Adipocyte (in vitro differentiated cells): Measurements from ENCODE around the gene ZFYVE16.
"Not testable (repeated sequence)": the region's sequence is repeated elsewhere in the genome, so short reads cannot be mapped to it uniquely, and the experiment has no call there.

ENCODE experiments used
- DNase-seq: peaks from one replicate; pipeline ENCODE4 v3.0.0-alpha.2; 2015; ENCODE audit warnings: low read depth
- H3K27me3 ChIP-seq: replicated peaks from 2 replicates; pipeline ENCODE4 v1.7.0; 2013; ENCODE audit warnings: mild to moderate bottlenecking, low read length, moderate library complexity; ENCODE audit not compliant: control insufficient read depth, insufficient read depth
- H3K36me3 ChIP-seq: 2 replicates; pipeline ENCODE4 v1.7.0; 2013; ENCODE audit warnings: low read length, mild to moderate bottlenecking, moderate library complexity; ENCODE audit not compliant: control insufficient read depth, insufficient read depth, severe bottlenecking
- H3K4me1 ChIP-seq: 2 replicates; pipeline ENCODE4 v1.7.0; 2013; ENCODE audit warnings: mild to moderate bottlenecking, low read length, moderate library complexity; ENCODE audit not compliant: control insufficient read depth, insufficient read depth
- H3K4me3 ChIP-seq: 2 replicates; pipeline ENCODE4 v1.7.0; 2013; ENCODE audit warnings: mild to moderate bottlenecking, low read length, moderate library complexity
- H3K9ac ChIP-seq: 2 replicates; pipeline ENCODE4 v1.7.0; 2013; ENCODE audit warnings: mild to moderate bottlenecking, low read length, moderate library complexity
- H3K9me3 ChIP-seq: 2 replicates; pipeline ENCODE4 v1.7.0; 2013; ENCODE audit warnings: mild to moderate bottlenecking, low read length, moderate library complexity; ENCODE audit not compliant: control insufficient read depth

ZFYVE16 gene

DNA sequence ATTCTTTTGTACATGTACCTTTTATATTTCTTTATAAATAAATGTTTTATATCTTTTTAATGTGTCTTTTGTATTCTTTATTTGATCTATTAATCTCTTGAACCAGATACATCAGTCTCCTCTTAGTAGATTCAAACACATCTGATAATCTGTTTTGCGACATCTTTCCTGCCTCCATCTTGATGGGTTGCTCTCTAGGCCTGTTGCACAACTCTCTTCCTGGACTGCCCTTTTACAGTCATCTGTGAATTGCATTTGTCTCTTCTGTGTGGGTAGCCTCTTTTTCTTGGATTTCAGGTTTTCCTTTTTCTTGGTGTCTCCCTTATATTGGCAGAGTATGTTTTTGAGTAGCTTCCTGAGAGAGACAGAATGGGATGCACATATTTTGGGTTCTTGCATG, 6.2 kb downstream of the ZFYVE16 start:
- Histone ChIP-seq H3K4me3 (no peak overlapping the region), H3K36me3 (no peaks in the 10 kb centered on the region), H3K4me1 (peaks cover 18% of the 10 kb centered on the region), H3K9ac (no peak overlapping the region), H3K9me3 (no peaks in the 10 kb centered on the region), H3K27me3 (no peaks in the 10 kb centered on the region)
- DNase-seq: peak; percentile 10

DNA sequence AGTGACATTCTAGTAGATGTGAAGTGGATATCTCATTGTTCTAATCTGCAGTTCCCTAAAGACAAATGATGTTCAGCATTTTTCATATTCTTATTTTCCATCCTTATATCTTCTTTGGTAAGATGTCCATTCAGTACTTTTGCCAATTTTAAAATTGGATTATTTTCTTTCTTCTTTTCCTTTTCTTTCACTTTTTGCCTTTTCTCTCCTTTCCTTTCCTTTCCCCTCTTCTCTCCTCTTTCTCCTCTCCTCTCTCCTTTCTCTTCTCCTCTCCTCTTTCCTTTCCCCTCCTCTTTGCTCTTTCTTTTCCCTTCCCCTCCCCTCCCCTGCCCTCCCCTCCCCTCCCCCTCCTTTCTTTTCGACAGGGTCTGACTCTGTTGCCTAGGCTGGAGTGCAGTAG, 10.1 kb downstream of the ZFYVE16 start:
- H3K36me3 ChIP-seq: no peaks in the 10 kb centered on the region
- no peak overlapping the region for H3K4me3 ChIP-seq
- no peaks in the 10 kb centered on the region for H3K27me3 ChIP-seq
- H3K4me1 ChIP-seq: peaks cover 6% of the 10 kb centered on the region
- no peak overlapping the region for H3K9ac ChIP-seq
- no peaks in the 10 kb centered on the region for H3K9me3 ChIP-seq
- DNase-seq: no peak

DNA sequence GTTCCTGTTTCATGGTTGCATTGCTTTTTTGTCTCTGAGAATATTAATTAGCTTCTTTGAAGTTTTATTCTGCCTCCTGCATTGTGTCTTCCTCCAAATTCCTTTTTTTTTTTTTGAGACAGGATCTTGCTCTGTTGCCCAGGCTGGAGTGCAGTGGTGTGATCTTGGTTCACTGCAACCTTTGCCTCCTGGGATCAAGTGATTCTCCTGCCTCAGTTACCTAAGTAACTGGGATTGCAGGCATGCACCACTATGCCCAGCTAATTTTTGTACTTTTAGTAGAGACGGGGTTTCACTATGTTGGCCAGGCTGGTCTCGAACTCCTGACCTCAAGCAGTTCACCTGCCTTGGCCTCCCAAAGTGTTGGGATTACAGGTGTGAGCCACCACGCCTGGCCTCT, 16.5 kb downstream of the ZFYVE16 start:
- H3K4me3 ChIP-seq, H3K27me3 ChIP-seq, H3K4me1 ChIP-seq, H3K9ac ChIP-seq, DNase-seq, H3K36me3 ChIP-seq, H3K9me3 ChIP-seq: not testable (repeated sequence)

GRCh38 chr5:80435476-80435875, 27.6 kb downstream of the ZFYVE16 start:
- H3K4me1 ChIP-seq: no peaks in the 10 kb centered on the region
- no peak overlapping the region for H3K4me3 ChIP-seq
- no peaks in the 10 kb centered on the region for H3K27me3 ChIP-seq
- peaks cover 45% of the 10 kb centered on the region for H3K36me3 ChIP-seq
- no peak overlapping the region for H3K9ac ChIP-seq
- no peak for DNase-seq
- no peaks in the 10 kb centered on the region for H3K9me3 ChIP-seq

- Histone ChIP-seq H3K9ac (no peak overlapping the region), H3K4me1 (no peaks in the 10 kb centered on the region), H3K4me3 (no peak overlapping the region), H3K36me3 (peaks cover 62% of the 10 kb centered on the region), H3K9me3 (no peaks in the 10 kb centered on the region), H3K27me3 (no peaks in the 10 kb centered on the region)
- no peak for DNase-seq
Observed at GRCh38 chr5:80437326-80437725, 29.5 kb downstream of the ZFYVE16 start.

- H3K4me1 ChIP-seq: no peaks in the 10 kb centered on the region
- H3K9me3 ChIP-seq: no peaks in the 10 kb centered on the region
- no peak overlapping the region for H3K9ac ChIP-seq
- no peak overlapping the region for H3K4me3 ChIP-seq
- H3K27me3 ChIP-seq: no peaks in the 10 kb centered on the region
- DNase-seq: no peak
- peaks cover 71% of the 10 kb centered on the region for H3K36me3 ChIP-seq
Observed at GRCh38 chr5:80438739-80439138, 30.9 kb downstream of the ZFYVE16 start.

DNA sequence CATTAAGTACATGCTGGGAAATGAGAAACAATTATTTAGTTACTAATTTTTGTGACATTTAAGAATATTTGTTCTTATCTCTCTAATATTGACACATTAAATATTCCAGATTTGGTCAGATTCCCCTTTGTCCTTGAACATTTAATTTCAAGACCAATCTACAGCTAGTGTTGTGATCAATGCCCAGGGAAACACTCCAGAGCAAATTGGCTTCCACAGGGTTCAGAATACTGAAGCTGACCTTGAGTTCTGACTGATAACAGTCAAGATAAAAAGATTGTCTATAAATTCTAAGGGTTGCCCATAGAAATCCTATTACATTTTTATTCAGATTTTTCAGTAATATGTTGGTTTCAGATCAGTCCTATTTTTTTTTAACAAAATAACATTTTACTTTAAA, 31.3 kb downstream of the ZFYVE16 start:
- no peaks in the 10 kb centered on the region for H3K9me3 ChIP-seq
- DNase-seq: no peak
- H3K4me1 ChIP-seq: no peaks in the 10 kb centered on the region
- no peak overlapping the region for H3K4me3 ChIP-seq
- H3K27me3 ChIP-seq: no peaks in the 10 kb centered on the region
- peaks cover 74% of the 10 kb centered on the region for H3K36me3 ChIP-seq
- no peak overlapping the region for H3K9ac ChIP-seq

DNA sequence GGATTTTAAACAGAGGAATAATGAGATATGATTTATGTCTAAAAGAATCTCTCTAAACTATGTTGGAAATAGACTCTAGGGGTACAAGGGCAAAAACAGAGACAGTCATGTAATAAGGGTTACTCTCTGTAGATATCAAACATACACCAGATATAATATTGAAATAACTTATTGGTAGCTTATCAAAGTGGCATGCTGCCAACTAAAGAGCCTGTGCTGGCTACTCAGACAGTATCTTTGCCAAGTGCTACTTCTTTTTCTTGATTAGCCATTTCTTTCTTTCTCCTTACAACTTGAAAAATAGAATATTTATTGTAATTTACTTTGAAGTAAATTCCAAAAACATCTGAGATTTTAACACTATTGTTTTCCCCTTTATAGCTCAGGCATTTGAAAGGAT, 34.9 kb downstream of the ZFYVE16 start:
- Histone ChIP-seq H3K27me3 (no peaks in the 10 kb centered on the region), H3K9me3 (no peaks in the 10 kb centered on the region), H3K9ac (no peak overlapping the region), H3K4me3 (no peak overlapping the region), H3K36me3 (peaks cover 71% of the 10 kb centered on the region), H3K4me1 (no peaks in the 10 kb centered on the region)
- DNase-seq: no peak

DNA sequence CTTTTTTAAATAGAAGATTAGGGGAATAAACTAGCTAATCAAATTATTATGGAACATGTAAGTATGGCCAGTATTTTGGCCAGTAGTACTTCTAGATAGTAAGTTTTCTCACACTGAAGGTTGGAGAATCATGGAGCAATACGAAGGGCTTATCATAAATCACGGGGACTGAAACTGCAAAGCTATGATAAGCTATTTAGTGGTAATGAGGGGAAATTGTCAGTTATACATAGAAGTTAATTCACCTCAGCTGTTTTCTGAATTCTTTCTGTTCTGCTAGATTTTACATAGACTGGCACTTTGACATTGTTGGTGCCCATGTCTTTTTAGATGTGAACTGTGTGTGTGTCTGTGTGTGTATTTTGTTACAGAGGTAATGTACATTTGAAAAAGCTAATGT, 45.5 kb downstream of the ZFYVE16 start:
- Histone ChIP-seq H3K27me3 (no peaks in the 10 kb centered on the region), H3K36me3 (peaks cover 54% of the 10 kb centered on the region), H3K9ac (no peak overlapping the region), H3K4me1 (no peaks in the 10 kb centered on the region), H3K4me3 (no peak overlapping the region), H3K9me3 (no peaks in the 10 kb centered on the region)
- DNase-seq: no peak

DNA sequence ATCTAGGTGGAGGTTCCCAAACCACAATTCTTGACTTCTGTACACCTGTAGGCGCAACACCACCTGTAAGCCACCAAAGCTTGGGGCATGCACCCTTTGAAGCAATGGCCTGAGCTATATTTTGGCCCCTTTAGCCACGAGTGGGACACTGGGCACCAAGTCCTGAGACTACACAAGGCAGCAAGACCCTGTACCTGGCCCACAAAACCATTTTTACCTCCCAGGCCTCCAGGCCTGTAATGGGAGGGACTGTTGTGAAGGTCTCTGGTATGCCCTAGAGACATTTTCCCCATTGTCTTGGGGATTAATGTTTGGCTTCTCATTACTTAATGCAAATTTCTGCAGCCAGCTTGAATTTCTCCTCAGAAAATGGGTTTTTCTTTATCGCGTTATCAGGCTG, 55.4 kb downstream of the ZFYVE16 start:
- no peak overlapping the region for H3K4me3 ChIP-seq
- H3K27me3 ChIP-seq: no peaks in the 10 kb centered on the region
- H3K4me1 ChIP-seq: peaks cover 11% of the 10 kb centered on the region
- peaks cover 4% of the 10 kb centered on the region for H3K9me3 ChIP-seq
- DNase-seq: no peak
- peaks cover 57% of the 10 kb centered on the region for H3K36me3 ChIP-seq
- H3K9ac ChIP-seq: no peak overlapping the region

GRCh38 chr5:80466669-80467485, 59.0 kb downstream of the ZFYVE16 start:
- Histone ChIP-seq H3K9ac (no peak overlapping the region), H3K27me3 (no peaks in the 10 kb centered on the region), H3K9me3 (peaks cover 4% of the 10 kb centered on the region), H3K36me3 (peaks cover 47% of the 10 kb centered on the region), H3K4me1 (peaks cover 11% of the 10 kb centered on the region), H3K4me3 (no peak overlapping the region)
- DNase-seq: peak; percentile 72

GRCh38 chr5:80468131-80468530, 60.3 kb downstream of the ZFYVE16 start:
- Histone ChIP-seq H3K36me3 (peaks cover 37% of the 10 kb centered on the region), H3K4me1 (peaks cover 11% of the 10 kb centered on the region), H3K9ac (no peak overlapping the region), H3K9me3 (peaks cover 4% of the 10 kb centered on the region), H3K4me3 (no peak overlapping the region), H3K27me3 (no peaks in the 10 kb centered on the region)
- DNase-seq: no peak
